NCI-H1694 treated with DMSO at 0.1 percent for 48 hours (cell line): ENCODE data around the gene PDZRN3.

ENCODE experiments used
- DNase-seq: peaks from one replicate; lab custom pipeline; 2025; lab: John Stamatoyannopoulos, UW

PDZRN3 gene

DNA sequence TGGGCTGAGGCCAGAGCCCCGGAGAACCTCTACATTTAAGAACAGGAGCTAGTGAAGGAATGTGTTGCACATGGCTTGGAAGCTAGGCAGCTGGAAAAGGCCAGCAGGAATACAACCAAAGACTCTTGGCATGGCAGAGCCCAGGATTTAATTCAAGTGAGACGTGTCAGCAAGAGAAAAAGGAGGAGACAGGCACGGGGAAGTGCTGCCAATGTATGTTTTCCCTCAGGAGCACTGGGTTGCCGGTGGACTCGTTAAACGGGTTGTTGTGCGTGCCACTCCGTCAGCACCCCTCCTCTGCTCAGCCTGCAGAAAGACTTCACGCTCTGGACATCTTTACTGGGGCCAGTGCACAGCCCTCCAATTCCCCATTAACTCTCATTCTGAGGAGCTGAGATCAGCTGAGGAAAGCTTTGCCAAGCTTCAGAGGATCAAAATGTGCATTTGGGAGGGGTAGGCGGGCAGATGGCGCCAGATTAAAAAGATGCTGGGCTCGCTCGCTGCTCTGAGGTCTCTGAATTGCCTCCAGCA is 103.7 kb downstream of the PDZRN3 start:
- no peak for DNase-seq

DNA sequence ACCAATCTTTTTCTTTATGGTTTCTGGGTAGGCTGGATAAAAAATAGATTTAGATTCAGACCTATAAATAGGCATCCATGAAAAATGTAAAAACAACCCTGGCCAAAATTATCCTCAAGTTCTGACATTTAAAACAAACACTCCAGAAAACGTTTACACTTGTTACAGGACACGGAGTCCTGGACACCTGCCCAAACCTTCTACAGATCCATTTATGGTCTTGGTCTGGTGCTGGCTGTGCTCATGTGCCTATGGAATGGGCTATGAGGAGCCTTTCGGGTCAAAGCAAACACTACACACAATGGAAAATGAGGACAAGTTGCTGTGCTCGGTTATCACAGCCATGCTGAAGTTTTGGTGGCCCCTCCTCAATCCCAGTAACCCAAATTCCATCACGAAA is 108.1 kb downstream of the PDZRN3 start:
- no peak for DNase-seq

DNA sequence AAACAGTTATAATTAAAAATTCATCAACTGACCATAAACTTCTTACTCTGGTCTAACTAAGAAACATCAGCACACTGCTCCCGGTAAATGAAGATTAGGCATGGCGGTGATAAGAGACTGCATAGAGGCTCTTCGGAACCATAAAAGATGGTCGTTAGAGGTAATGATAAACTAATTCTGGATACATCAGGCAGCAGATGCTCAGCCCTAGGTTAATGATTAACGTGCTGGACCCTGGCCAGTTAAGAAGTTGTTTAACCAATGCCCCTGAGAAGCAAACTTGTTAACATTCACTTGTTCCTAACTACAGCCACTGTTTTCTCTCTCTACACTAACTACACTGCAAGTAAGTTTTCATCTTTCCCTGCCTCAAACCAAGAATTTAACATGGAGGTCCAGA is 111.5 kb downstream of the PDZRN3 start:
- no peak for DNase-seq

DNA sequence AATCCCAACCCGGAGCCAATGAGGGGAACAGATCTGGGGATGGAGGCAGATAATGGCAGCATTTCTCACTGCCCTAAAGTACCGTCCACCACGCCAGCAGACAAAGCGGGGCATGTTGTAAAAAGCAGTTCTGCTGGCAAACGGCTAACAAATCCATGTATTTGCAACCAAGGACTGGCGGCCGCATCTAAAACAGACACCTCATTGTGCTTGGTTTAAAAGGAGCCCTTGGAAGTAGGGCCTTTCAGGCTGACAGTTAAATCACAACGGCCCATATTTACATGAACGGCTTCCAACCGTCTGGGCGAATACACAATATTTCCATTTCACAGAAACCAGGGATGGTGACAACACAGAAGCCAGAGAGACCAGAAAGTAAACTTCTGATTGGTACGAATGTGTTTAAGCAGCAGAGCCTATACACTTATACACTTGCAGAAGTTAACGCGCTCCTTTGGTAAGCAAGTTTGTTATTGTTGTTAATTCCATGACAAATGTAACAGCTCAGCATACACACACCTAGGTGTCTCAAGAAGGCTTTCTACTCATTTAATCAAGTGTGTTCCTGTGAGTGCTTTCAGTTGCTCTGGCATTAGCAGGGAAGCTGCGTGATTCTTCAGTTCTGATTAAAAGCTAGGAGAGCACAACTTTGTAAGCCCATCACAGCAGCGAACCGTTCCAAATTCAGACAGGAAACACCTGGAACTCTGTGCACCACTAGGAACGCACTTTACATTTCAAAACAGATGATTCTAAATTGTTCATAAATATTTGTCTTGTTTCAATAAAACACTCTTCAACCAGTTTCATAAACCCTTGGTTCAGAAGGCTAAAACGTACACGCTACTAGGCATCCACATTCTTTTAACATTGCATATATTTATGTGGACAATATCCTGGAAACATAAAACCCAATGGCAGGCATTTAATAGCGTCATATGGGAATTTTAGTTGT is 112.9 kb downstream of the PDZRN3 start:
- DNase-seq, result no peak

DNA sequence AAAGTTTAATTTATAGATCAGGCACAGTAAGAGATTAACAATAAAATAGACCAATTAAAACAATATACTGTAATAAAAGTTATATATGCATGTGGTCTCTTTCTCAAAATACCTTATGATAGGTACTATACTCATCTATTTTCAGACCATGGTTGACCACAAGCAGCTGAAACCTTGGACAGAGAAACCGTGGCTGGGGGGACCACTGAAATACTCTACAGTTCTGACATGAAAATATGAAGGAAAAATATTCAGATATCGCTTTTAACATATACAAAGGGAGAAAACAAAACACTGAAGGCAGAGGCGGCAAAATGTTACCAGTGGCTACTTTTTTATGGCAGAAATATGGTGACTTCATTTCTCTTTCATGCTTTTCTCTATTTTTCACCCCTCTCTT is 114.0 kb downstream of the PDZRN3 start:
- no peak for DNase-seq

DNA sequence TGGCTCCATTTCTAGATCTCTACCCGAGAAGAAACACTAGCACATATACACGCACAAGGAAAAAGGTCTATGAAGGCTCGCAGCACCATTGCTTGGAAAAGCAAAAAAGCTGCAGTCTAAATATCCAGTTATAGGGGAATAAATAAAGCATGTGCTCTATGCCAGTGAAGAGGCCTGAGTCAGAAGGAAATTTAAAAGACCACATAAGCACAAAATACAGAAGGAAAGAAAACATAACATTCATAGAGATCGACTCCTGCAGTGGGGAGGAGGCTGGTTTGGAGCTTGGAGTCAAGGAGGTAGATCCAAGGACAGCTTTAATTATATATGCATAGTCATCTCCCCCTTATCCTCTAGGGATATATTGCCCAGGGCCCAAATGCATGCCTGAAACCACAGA is 114.4 kb downstream of the PDZRN3 start:
- no peak for DNase-seq

DNA sequence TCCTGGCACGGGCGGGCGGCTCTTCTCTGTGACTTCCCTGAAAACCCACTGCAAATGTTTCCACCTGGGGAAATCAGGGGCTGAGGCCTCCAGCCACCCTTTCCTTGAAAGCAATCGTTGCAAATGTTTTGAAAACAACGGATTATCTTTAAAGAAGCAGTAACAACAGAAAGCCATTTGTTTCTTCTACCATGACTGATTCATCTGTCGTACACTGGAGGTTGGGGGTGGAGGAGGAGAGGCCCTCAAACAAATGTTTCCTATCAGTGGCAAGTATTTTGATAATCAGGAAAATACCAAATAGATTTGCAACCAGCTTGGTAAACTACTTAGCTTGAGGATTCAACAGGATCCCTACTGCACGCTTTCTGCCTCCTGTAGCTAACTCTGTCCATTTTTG is 114.9 kb downstream of the PDZRN3 start:
- DNase-seq, result no peak

DNA sequence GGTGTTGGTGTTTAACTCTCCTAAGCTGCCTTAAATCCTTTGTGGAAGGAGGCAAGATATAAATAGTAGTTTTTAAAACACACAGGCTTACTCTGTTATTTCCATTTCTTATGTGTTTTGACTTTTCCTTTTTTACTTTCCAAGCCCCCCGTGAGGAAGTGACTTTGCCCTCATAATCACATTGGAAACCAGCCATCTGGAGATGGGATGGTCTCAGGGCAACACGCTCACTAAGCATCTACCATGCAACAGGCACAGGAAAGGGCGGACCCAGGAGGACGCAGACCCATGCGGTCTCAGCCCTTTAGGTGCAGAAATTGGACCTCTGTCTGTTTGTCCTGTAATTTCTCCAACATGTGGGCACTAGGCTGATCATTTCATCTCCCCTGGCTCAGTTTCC is 115.7 kb downstream of the PDZRN3 start:
- no peak for DNase-seq

DNA sequence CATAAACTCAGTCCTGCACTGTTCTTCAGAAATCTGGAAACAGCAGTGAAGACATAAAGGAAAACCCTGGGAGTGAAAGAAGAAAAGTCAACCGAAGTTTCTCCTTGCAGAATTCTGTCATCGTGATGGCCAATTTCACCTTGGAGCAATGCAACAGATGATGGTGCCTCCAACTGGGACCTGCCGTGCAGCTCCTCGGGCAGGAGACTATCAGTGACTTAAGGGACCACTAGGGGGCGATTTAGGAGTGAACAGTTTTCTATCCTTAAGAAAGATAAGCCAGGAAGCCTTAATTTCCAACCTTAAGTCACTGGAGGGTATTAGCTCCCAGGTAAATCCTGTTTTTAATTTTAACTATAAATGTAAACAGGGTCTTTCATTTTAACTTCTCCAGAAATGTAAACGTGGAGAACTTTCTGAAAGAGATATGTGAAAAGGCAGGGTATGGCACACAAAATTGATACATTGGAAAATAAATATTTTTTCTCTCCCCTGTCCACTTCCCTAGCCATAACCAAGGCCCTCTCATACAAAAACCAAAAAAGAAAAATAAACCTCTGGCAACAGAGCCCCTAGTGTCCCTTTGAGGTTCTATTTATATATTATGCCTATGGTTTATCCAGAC is 116.3 kb downstream of the PDZRN3 start:
- DNase-seq, result peak; percentile 6

DNA sequence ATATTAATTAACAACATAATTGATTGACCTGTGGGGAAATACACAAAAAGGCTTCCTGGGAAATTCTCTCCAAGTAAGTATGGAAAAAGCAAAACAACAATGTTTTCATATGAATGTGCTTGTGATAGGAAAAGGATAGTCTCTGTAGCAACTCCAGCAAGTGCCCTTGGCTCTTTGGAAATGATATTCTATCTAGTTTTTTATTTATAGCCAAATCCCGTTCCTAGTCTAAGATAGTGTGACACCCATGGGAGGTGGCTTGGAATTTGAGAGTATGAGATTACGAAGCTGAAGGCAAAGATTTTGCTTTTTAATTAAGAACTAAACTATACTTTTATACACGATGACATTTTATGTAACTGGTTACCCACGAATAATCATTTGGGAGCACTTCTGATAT is 119.9 kb downstream of the PDZRN3 start:
- DNase-seq, result no peak

DNA sequence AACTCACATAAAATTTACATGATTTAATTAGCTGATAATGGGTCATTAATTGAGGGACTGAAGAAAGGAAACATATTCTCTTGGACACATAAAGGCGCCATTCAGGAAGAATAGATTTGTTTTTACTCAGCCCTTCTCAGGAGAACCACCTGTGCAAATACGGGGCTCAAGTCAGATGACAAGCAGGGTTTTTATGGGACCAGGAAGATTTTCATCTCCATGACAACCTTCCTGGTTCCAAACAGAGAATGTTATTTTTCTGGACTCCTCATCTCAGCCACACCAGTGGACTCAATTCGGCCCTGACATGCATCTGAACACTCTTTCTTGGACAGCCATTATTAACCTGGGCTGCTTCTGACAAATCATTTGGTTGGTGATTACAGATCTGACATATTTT is 120.5 kb downstream of the PDZRN3 start:
- no peak for DNase-seq

DNA sequence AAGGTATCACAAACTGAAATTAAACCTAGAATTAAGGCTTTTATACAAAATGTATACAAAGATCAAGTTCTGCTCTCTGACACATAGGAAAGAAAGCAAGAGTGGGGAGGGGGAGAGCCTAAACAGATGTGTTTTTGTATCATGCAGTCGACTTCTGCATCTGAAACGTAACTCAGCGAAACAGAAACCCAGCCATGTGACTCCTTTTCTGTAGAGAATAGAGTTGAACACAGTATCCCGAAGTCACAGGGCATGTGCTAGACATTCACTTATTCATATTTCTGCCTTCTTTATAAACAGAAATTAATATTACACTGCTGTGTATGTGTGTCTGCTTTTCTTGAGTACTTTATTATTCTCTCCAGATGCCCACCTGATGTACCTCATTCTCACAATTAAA is 121.0 kb downstream of the PDZRN3 start:
- DNase-seq, result no peak

DNA sequence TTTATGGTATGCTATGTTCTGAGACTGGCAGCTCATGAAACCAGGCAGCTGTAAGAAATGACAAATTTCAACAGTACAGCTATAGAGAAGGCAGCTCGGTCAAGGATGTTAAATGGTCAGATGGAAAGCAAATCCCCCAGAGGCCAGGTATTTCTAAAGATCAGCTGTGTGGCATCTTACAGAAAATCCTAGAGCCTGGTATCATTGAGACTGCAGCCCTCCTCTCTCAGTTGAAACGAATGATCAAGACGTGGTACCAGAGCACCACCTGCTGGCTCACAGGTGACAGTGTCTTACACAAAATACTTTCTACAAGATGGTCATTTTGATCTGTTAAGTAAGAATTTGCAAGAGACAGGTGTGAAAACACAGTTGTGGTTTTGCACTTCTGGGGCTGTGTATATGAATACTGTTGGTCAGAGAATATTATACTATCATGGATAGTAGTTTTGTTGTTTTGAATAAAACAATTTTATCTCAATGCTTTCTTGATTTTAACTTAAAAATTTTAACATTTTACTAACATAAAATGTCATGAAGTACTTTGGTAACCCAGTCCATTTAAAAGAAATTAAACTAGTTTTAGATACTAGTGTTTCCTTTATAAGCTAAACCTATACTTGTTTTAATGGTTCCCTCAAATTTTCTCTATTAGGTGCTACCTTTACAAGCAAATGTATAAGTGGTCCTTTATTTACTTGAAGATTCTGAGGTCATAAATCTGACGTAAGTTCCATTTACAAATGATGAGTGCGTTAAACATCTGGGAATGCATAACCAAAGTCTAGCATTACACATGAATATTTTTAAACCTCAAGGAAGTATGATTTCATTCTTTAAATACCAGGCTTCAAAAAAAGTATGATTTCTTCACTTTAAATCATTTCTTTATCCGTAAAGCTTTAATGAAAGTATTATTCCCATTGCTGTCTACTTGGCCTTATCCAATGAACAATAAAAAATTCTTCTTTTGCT is 121.8 kb downstream of the PDZRN3 start:
- peak; percentile 41 for DNase-seq

DNA sequence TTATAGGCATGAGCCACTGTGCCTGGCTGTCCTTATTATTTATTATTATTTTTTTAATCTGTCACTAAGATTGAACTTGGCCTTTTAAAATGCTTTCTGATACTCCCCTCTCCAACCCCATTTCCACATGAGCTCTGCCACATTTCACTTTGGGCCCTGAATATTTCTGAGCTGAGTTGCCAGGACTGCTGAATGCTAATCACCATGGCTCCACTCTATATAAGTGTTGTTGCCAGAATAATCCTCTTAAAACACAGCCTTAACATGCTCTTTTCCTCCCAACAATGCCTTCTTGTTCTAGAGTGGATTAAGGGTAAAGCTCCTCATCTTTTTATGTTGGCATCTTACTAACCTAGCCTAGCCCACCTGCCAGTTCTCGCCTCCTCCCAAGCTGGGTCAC is 124.4 kb downstream of the PDZRN3 start:
- no peak for DNase-seq

DNA sequence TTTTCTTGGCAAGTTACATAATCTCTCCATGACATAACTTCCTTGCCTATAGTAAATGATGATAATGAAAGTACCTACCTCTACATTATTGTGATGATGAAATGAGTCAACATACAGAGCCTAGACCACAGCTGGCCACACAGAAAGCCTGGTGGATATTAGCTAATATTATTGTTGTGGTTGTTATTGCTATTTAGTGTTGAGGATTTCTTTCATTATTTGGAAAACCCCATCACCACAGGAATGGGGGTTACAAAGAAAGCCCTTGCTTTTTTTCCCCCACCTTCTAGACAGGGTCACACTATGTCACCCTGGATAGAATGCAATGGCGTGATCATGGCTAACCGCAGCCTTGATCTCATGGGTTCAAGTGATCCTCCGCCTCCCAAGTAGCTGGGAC is 125.0 kb downstream of the PDZRN3 start:
- DNase-seq, result no peak

DNA sequence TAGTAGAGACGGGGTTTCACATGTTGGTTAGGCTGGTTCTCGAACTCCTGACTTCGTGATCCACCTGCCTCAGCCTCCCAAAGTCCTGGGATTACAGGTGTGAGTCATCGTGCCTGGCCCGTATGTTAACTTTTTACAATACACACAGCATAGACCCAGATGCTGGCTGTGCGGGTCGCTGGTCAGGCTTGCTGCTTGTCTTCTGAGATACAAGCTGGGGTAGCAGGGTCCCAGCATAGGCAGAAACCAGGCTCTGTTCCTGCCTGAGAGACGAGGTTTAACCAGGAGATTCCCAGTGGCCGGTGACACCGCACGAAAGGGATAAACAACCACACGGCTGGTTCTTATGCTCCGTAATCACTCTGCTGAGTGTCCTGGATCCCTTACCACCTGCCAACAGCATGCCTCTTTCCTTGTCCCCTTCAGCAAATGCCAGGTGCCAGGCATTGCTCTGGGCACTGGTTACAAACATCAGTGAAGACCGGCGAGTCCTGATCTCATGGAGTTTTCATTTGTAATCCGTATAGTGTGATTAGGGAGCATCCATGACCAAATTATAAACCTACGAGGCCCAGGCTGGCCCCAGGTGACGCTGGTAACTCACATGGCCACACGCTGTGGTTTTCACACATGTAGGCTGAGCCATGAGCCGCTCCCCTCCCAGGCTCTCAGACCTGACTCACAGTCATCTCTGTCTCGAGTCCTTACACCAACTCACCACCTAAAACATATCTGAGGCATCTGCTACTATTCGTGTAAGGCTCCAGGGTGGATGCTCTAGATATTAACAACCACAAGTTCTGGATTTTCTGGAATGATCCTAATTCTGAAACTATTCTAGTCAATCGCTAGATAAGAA is 125.7 kb downstream of the PDZRN3 start:
- no peak for DNase-seq

DNA sequence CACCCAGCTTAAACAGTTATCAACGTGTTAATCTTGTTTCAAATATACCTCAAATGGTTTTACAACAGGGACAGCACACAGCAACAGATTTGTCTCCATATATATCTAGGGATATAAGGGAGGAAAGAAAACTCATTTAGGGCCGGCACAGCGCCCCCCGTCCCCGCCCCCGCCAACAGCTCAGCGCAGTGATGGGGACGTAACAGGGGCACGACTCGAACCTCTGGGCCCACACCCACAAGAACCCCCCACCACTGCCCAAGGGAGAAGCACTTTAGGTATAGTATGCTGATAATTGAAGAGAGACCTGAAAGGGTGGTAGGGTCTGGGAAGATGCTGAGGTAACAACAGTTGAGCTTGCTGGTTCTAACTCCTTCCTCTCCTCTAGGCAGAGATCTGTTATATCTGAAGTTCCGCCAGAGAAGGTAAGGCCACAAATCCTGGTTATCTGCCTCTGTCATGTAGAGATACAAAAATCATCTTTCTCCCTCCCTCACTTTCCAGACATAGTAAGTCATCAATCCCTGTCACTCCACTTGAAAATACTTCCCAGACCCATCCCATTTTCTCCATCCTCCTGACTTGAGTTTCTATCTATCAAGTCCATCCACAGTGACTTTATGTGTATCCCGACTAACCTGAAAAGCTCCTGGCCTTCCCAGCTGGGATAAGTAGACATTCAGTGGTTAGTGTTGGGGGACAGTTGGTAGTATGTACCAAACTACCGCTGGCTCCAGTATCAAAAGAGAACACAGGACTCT is 126.9 kb downstream of the PDZRN3 start:
- DNase-seq, result no peak

DNA sequence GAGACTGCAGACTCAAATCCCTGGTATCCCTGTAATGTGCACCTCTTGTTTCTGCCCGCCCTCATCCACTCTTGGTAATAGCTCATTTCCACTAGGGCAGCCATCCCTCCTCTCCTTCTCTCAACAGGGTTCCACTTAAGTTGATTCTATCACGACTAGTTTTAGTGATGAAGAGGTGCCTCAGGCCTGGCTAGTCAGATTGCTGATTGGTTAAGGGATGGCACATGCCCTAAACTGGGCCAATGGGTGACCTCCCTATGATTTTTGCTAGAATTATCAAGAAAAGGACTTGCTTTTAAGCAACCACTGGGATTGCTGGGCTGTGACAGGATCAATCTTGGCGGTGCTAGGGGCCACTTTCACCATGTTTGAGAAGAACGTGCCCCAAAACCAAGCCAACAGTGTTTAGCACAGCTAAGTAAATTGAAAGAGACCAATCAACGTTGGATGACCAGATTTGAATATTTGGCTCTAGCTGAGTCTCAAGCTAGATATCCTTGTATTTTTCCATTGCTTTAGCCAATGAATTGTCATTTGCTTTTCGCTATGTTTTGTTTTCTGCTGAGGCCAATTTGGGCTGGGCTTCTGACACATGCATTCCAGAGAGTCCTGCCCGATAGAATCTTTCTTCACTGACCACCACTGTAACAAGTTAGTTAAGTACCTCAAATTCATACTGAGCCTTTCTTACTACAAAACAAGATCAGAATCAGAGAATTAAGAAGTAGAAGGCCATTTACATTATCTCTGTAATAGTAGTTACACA is 131.0 kb downstream of the PDZRN3 start:
- DNase-seq, result no peak

DNA sequence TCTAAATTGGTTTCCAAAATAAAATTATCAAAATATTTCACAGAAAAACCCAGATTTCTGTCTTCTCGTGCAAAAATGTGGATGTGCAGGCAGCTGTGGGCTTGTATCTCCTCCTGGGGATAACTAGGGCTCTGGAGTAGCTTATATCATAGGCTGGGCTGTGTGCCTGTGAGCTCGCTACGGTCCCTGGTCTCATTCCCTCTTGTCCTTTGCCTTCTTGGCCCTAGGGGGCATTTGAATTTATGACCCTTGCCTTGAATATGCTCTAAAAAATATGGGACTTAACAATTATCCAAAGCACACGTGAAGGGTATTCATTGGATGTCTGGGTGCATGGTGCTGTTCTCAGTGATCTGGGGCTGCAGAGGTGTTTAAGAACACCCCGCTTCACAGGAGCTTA is 132.6 kb downstream of the PDZRN3 start:
- DNase-seq, result no peak

DNA sequence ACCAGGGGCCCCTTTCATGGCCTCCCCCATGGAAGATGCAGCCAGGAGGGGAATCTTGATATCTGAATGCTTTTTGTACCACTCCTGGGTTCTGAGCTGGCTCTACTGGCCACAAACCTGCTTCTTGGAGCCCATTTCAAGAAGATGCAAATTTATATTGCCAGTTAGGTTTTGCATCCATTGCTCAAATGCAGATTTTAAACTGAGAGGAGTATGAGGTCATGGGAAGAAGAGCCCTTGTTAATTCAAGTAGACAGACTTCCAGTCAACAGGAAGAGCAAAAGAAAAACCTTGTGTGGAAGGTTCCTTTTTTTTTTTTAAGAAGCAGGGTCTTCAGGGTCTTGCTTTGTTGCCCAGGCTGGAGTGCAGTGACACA is 133.5 kb downstream of the PDZRN3 start:
- no peak for DNase-seq
